DND-41 (cell line): Measurements from ENCODE around the gene KRTAP4-11.
"Not testable (repeated sequence)": the region's sequence is repeated elsewhere in the genome, so short reads cannot be mapped to it uniquely, and the experiment has no call there.

Source experiments
- EZH2 ChIP-seq: IDR thresholded peaks from 3 replicates; pipeline ENCODE4 v1.6.1; 2012; ENCODE audit warnings: borderline replicate concordance, low read depth, mild to moderate bottlenecking, moderate library complexity, low read length, inconsistent platforms; ENCODE audit not compliant: severe bottlenecking
- TF ChIP-seq, protein P1 (sequence below): IDR thresholded peaks from 2 replicates; pipeline ENCODE4 v1.5.1; 2012; ENCODE audit warnings: borderline replicate concordance, low read length, moderate library complexity, mild to moderate bottlenecking; ENCODE audit not compliant: poor library complexity, severe bottlenecking; ENCODE audit errors: extremely low read depth

DNA sequence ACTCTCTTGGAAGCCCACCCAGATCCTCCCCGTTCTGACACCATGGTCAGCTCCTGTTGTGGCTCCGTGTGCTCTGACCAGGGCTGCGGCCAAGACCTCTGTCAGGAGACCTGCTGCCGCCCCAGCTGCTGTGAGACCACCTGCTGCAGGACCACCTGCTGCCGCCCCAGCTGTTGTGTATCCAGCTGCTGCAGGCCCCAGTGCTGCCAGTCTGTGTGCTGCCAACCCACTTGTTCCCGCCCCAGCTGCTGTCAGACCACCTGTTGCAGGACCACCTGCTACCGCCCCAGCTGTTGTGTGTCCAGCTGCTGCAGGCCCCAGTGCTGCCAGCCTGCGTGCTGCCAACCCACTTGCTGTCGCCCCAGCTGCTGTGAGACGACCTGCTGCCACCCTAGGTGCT lies 12.8 kb downstream of the KRTAP4-11 start, which contains the start of gene KRTAP4-9:
- TF ChIP-seq, protein P1, sequence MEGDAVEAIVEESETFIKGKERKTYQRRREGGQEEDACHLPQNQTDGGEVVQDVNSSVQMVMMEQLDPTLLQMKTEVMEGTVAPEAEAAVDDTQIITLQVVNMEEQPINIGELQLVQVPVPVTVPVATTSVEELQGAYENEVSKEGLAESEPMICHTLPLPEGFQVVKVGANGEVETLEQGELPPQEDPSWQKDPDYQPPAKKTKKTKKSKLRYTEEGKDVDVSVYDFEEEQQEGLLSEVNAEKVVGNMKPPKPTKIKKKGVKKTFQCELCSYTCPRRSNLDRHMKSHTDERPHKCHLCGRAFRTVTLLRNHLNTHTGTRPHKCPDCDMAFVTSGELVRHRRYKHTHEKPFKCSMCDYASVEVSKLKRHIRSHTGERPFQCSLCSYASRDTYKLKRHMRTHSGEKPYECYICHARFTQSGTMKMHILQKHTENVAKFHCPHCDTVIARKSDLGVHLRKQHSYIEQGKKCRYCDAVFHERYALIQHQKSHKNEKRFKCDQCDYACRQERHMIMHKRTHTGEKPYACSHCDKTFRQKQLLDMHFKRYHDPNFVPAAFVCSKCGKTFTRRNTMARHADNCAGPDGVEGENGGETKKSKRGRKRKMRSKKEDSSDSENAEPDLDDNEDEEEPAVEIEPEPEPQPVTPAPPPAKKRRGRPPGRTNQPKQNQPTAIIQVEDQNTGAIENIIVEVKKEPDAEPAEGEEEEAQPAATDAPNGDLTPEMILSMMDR: not testable (repeated sequence)
- not testable (repeated sequence) for TF ChIP-seq EZH2
